Vagina (tissue), 2 donors: ENCODE results near the gene SPEF1. TPM values are rescaled to one million over a fixed set of nuclear protein-coding genes. Genes with fewer than 3 reads are reported as not detected.

Experiments
- DNase-seq, 2 donors: peaks; one replicate each; pipeline ENCODE4 v3.0.0-alpha.2; 2017; ENCODE audit errors: extremely low spot score in 2 of 2
- H3K27ac ChIP-seq: fragments of 200-600 bp; sonication (generic); one replicate; pipeline ENCODE4 v1.5.1; 2019
- H3K27me3 ChIP-seq: fragments of 200-600 bp; sonication (generic); one replicate; pipeline ENCODE4 v1.5.1; 2019
- H3K36me3 ChIP-seq, 2 donors: fragments of 200-600 bp; sonication (generic); one replicate each; pipeline ENCODE4 v1.5.1; 2017 to 2019
- H3K4me1 ChIP-seq: fragments of 200-600 bp; sonication (generic); one replicate; pipeline ENCODE4 v1.5.1; 2019
- H3K4me3 ChIP-seq, 2 donors: fragments of 200-600 bp; sonication (generic); 1 replicate in 1 of 2; 2 replicates in 1 of 2; pipeline ENCODE4 v1.5.1; 2016 to 2019
- H3K9me3 ChIP-seq: fragments of 200-600 bp; sonication (generic); one replicate; pipeline ENCODE4 v1.5.1; 2019
- POLR2A ChIP-seq, 2 donors: fragments of 450-650 bp; IDR thresholded peaks; one replicate each; pipeline ENCODE4 v1.6.1; 2017; ENCODE audit warnings: antibody characterized with exemption in 2 of 2, mild to moderate bottlenecking in 2 of 2, moderate library complexity in 2 of 2
- POLR2AphosphoS5 ChIP-seq, 2 donors: sonication (generic); formaldehyde crosslinking; IDR thresholded peaks; one replicate each; pipeline ENCODE4 v1.9.0; 2017; ENCODE audit warnings: antibody characterized with exemption in 2 of 2, mild to moderate bottlenecking in 2 of 2, low read depth in 1 of 2; ENCODE audit not compliant: insufficient read depth in 1 of 2
- intact Hi-C: fragments of 100-400 bp; cut with DNase I; formaldehyde crosslinking; loops from one replicate; pipeline ENCODE4 v1.15.1; 2023
- total RNA-seq: library from RNA; depleted of rRNA; stranded (reverse); fragments of >200 nt; gene quantifications from one replicate; pipeline ENCODE4 v1.2.3, GENCODE V29; 2016
- TF ChIP-seq, protein P1 (sequence below), 3 experiments: fragments of 450-650 bp in 2 of 3; fragments of 200-600 bp in 1 of 3; sonication (generic) in 1 of 3; IDR thresholded peaks; one replicate each; pipeline ENCODE4 v1.5.1; 2017 to 2019; ENCODE audit warnings: antibody characterized with exemption in 3 of 3, mild to moderate bottlenecking in 2 of 3, moderate library complexity in 2 of 3

The SPEF1 gene
- total RNA-seq, 1 donor from 2014 or later: not detected

GRCh38 chr20:3801846-3802245, 20.6 kb upstream of the SPEF1 start:
- peaks cover 0 to 46% of the 10 kb centered on the region in 2 donors for H3K36me3 ChIP-seq
- no peak overlapping the region for H3K4me3 ChIP-seq
- H3K4me1 ChIP-seq: peaks cover 56% of the 10 kb centered on the region
- TF ChIP-seq POLR2AphosphoS5 (IDR thresholded peaks at IDR 0.05; ENCODE audit: insufficient read depth in 1 of 2, low read depth in 1 of 2) (no peak), POLR2A (IDR thresholded peaks at IDR 0.05) (no peak)
- TF ChIP-seq, protein P1, sequence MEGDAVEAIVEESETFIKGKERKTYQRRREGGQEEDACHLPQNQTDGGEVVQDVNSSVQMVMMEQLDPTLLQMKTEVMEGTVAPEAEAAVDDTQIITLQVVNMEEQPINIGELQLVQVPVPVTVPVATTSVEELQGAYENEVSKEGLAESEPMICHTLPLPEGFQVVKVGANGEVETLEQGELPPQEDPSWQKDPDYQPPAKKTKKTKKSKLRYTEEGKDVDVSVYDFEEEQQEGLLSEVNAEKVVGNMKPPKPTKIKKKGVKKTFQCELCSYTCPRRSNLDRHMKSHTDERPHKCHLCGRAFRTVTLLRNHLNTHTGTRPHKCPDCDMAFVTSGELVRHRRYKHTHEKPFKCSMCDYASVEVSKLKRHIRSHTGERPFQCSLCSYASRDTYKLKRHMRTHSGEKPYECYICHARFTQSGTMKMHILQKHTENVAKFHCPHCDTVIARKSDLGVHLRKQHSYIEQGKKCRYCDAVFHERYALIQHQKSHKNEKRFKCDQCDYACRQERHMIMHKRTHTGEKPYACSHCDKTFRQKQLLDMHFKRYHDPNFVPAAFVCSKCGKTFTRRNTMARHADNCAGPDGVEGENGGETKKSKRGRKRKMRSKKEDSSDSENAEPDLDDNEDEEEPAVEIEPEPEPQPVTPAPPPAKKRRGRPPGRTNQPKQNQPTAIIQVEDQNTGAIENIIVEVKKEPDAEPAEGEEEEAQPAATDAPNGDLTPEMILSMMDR (IDR thresholded peaks at IDR 0.05): no peak
- no peaks in the 10 kb centered on the region for H3K27me3 ChIP-seq
- intact Hi-C loops: no loop called here
- no peaks in the 10 kb centered on the region for H3K9me3 ChIP-seq
- no peak for DNase-seq
- no peak overlapping the region for H3K27ac ChIP-seq

DNA sequence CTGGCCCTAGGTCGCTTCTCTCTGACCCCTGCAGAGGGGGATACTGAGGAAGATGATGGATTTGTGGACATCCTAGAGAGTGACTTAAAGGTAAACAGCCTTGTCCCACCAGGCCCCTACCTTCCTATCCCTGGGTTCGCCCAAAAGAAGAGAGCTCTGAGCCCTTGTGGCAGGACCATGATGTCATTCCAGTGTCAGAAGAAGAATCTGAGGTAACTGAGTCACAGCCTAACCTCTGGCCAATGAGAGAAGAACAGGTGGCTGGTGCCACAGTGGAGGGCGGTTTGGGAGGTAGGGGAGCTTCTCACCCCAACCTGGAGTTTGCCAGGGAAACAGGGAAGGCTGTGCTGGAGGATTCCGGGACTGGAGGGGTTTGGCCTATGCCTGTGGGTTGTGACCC, 20.1 kb upstream of the SPEF1 start:
- H3K4me3 ChIP-seq: no peak overlapping the region
- H3K9me3 ChIP-seq: no peaks in the 10 kb centered on the region
- no peak overlapping the region for H3K27ac ChIP-seq
- TF ChIP-seq POLR2AphosphoS5 (IDR thresholded peaks at IDR 0.05; ENCODE audit: insufficient read depth in 1 of 2, low read depth in 1 of 2) (no peak), POLR2A (IDR thresholded peaks at IDR 0.05) (no peak)
- TF ChIP-seq, protein P1 (IDR thresholded peaks at IDR 0.05): no peak
- H3K36me3 ChIP-seq: peaks cover 0 to 46% of the 10 kb centered on the region in 2 donors
- intact Hi-C loops: no loop called here
- peaks cover 56% of the 10 kb centered on the region for H3K4me1 ChIP-seq
- no peaks in the 10 kb centered on the region for H3K27me3 ChIP-seq
- DNase-seq: no peak

GRCh38 chr20:3800878-3801260, 19.6 kb upstream of the SPEF1 start:
- intact Hi-C loops: no loop called here
- Histone ChIP-seq H3K36me3 (peaks cover 0 to 46% of the 10 kb centered on the region in 2 donors), H3K4me1 (peaks cover 53% of the 10 kb centered on the region), H3K27me3 (no peaks in the 10 kb centered on the region), H3K9me3 (no peaks in the 10 kb centered on the region), H3K27ac (no peak overlapping the region), H3K4me3 (no peak overlapping the region)
- TF ChIP-seq, protein P1 (IDR thresholded peaks at IDR 0.05): no peak
- TF ChIP-seq POLR2AphosphoS5 (IDR thresholded peaks at IDR 0.05; ENCODE audit: insufficient read depth in 1 of 2, low read depth in 1 of 2) (no peak), POLR2A (IDR thresholded peaks at IDR 0.05) (no peak)
- DNase-seq: no peak

DNA sequence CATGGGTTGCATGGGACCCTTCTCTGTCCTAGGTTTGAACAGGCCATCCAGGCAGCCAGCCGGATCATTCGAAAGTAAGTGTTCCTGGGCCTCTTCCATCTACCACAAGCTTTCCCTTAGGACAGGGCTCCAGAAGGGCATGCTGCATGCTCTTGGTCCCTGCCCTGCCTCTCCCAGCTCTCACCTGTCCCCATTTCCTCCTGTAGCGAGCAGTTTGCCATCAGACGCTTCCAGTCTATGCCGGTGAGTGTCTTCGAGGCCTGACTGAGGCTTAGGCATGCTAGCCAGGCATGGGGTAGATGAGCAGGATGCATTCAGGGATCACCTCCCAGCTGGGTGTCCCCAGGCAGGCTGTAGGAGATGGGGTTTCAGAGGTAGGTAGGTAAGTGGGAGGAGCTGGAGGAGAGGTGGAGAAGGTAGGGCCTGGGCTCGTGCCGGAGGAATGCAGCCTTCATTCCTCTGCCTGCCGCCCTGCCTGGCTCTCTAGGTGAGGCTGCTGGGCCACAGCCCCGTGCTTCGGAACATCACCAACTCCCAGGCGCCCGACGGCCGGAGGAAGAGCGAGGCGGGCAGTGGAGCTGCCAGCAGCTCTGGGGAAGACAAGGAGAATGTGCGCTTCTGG, 19.1 kb upstream of the SPEF1 start:
- Histone ChIP-seq H3K4me3 (no peak overlapping the region), H3K4me1 (peaks cover 49% of the 10 kb centered on the region)

DNA sequence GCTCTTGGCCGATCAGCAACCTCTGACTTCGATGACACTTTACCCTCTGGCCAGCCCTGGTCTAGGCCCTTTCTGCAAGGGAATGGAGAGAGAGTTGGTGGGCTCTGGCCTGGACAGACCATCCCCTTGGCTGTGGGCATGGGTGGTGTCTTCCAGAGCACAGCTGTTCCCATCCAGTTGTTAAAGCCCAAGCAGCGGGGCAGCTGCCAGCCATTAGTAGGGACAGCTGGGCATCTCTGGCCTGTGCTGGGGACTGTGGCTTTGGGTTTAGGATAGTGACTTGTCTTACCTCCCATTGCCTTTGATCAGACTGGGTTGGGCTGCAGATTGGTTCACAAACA, 17.6 kb upstream of the SPEF1 start:
- H3K27ac ChIP-seq: peak overlapping the region; percentile 35
- peaks cover 47% of the 10 kb centered on the region for H3K4me1 ChIP-seq
- no peak for TF ChIP-seq POLR2AphosphoS5 (IDR thresholded peaks at IDR 0.05; ENCODE audit: insufficient read depth in 1 of 2, low read depth in 1 of 2)
- TF ChIP-seq, protein P1 (IDR thresholded peaks at IDR 0.05): no peak
- no peak for TF ChIP-seq POLR2A (IDR thresholded peaks at IDR 0.05)
- no peak overlapping the region for H3K4me3 ChIP-seq
- no peaks in the 10 kb centered on the region for H3K27me3 ChIP-seq
- intact Hi-C loops: no loop called here
- DNase-seq: no peak
- H3K36me3 ChIP-seq: peaks cover 0 to 37% of the 10 kb centered on the region in 2 donors
- no peaks in the 10 kb centered on the region for H3K9me3 ChIP-seq

More for the DNA sequence above, 19.1 kb upstream of the SPEF1 start:
- Histone ChIP-seq H3K36me3 (peaks cover 0 to 46% of the 10 kb centered on the region in 2 donors), H3K27me3 (no peaks in the 10 kb centered on the region), H3K27ac (peak overlapping the region; percentile 35), H3K9me3 (no peaks in the 10 kb centered on the region)
- DNase-seq: no peak
- intact Hi-C loops: no loop called here
- TF ChIP-seq POLR2AphosphoS5 (IDR thresholded peaks at IDR 0.05; ENCODE audit: insufficient read depth in 1 of 2, low read depth in 1 of 2): no peak
- no peak for TF ChIP-seq POLR2A (IDR thresholded peaks at IDR 0.05)
- TF ChIP-seq, protein P1 (IDR thresholded peaks at IDR 0.05): no peak
